ENCODE results near the gene ISG15. TPM values are rescaled to one million over a fixed set of nuclear protein-coding genes. Genes with fewer than 3 reads are reported as not detected.

The ISG15 gene
- total and polyA plus RNA-seq, 9 of the 15 experiments (the other 6 are each of a cell fraction or from before 2014, with no cell fraction given), result 0.40 to 58.3 (median 12.2) TPM

DNA sequence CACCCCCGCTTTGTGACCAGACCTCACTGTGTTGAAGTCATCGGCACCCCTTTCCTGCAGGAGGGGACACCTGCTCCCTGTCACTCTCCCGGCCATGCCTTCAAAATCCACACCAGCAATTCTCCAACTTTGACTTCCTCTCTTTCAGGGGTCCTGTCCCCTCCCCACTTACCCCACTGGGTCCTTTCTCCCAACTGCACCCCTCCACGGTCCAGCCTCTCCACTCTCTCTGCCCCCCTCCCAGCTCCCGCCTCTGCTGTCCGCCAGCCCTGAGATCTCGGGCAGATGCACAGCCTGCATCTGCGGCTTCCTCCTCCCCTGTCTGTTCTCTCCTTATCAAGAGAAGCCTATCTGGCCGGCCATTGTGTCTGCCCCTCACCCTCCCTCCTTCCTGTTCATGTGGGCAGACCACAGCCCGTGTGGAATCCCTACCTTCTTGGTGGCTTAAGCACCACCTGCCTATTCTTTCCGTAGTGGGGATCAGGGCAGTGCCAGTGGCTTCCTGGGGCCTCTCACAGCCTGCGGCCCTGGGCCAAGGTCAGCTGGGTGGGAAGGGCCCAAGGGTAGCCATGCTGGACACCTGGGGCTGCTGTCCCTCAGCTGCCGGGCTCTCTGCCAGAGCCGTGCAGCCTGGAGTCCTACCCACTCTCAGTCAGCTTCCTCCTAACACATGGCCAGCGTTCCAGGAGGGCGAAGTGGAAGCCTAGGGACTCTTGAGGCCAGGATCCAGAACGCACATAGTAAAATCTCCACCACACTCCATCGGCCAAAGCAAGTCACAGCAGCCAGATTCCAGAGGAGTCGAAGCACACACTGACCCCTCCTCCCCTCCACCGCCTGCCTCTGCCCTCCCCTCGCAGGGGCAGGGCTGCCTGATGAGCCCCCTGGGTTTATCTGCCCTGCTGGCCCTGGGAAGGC, 8.3 kb upstream of the ISG15 start (continued):
- TF ChIP-seq, protein P1, sequence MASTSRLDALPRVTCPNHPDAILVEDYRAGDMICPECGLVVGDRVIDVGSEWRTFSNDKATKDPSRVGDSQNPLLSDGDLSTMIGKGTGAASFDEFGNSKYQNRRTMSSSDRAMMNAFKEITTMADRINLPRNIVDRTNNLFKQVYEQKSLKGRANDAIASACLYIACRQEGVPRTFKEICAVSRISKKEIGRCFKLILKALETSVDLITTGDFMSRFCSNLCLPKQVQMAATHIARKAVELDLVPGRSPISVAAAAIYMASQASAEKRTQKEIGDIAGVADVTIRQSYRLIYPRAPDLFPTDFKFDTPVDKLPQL (IDR thresholded peaks at IDR 0.05; ENCODE audit: extremely low read depth, insufficient read length), result no peak
- no peak for TF ChIP-seq HNRNPK (IDR thresholded peaks at IDR 0.05; ENCODE audit: low read depth, low read length, poor library complexity, severe bottlenecking)
- TF ChIP-seq SMAD3 (CRISPR knock-in tag; conservative IDR thresholded peaks at IDR 0.05), result peak; percentile 61; the same call in 1 of the 2 replicates
- TF ChIP-seq ZNF146 (CRISPR knock-in tag; IDR thresholded peaks at IDR 0.05; ENCODE audit: unreplicated experiment), result no peak
- no peak for TF ChIP-seq YBX1 (IDR thresholded peaks at IDR 0.05)
- TF ChIP-seq ZNF644 (tag; IDR thresholded peaks at IDR 0.05; ENCODE audit: low read depth), result peak; percentile 76; the same call in 1 of the 2 replicates
- TF ChIP-seq, protein P2, sequence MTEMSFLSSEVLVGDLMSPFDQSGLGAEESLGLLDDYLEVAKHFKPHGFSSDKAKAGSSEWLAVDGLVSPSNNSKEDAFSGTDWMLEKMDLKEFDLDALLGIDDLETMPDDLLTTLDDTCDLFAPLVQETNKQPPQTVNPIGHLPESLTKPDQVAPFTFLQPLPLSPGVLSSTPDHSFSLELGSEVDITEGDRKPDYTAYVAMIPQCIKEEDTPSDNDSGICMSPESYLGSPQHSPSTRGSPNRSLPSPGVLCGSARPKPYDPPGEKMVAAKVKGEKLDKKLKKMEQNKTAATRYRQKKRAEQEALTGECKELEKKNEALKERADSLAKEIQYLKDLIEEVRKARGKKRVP (CRISPR knock-in tag; IDR thresholded peaks at IDR 0.05), result peak; percentile 75; the same call in 1 of the 2 replicates
- TF ChIP-seq RBM39 (optimal IDR thresholded peaks at IDR 0.05; ENCODE audit: low read depth, low read length), result no peak
- peak; percentile 41; the same call in 1 of the 2 replicates for TF ChIP-seq DIDO1 (tag; IDR thresholded peaks at IDR 0.05; ENCODE audit: low read depth)
- no peak for TF ChIP-seq FOXK2 (conservative IDR thresholded peaks at IDR 0.05 in 1 of 2, IDR thresholded peaks at IDR 0.05 in 1 of 2; ENCODE audit: low read depth in 2 of 2)
- TF ChIP-seq POLR2AphosphoS5 (IDR thresholded peaks at IDR 0.05; ENCODE audit: control insufficient read depth, insufficient read depth, low read depth, low read length), result 0 out of 2 replicates have a peak, but pooled peaks have one; percentile 26
- TF ChIP-seq NELFE (IDR thresholded peaks at IDR 0.05; ENCODE audit: insufficient read depth, insufficient read length), result no peak
- TF ChIP-seq, protein P3, sequence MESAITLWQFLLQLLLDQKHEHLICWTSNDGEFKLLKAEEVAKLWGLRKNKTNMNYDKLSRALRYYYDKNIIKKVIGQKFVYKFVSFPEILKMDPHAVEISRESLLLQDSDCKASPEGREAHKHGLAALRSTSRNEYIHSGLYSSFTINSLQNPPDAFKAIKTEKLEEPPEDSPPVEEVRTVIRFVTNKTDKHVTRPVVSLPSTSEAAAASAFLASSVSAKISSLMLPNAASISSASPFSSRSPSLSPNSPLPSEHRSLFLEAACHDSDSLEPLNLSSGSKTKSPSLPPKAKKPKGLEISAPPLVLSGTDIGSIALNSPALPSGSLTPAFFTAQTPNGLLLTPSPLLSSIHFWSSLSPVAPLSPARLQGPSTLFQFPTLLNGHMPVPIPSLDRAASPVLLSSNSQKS (CRISPR knock-in tag; IDR thresholded peaks at IDR 0.05), result no peak
- no peak for TF ChIP-seq KDM4B (IDR thresholded peaks at IDR 0.05; ENCODE audit: borderline replicate concordance in 2 of 2, low read depth in 1 of 2)
- TF ChIP-seq RAD21 (CRISPR knock-in tag; conservative IDR thresholded peaks at IDR 0.05 in 1 of 2, IDR thresholded peaks at IDR 0.05 in 1 of 2), result 0 out of 4 replicates have a peak, but pooled peaks of 1 of the 2 experiments have one; percentile 8
- TF ChIP-seq ZNF232 (CRISPR knock-in tag; IDR thresholded peaks at IDR 0.05), result no peak
- TF ChIP-seq TOE1 (IDR thresholded peaks at IDR 0.05; ENCODE audit: borderline replicate concordance), result peak; percentile 39; the same call in 1 of the 2 replicates
- no peak for TF ChIP-seq TOE1 (CRISPR knock-in tag; IDR thresholded peaks at IDR 0.05; ENCODE audit: borderline replicate concordance, low read depth)
- no peak for TF ChIP-seq NEUROD1 (IDR thresholded peaks at IDR 0.05; ENCODE audit: borderline replicate concordance, low read depth, low read length, partially characterized antibody)
- TF ChIP-seq, protein P4, sequence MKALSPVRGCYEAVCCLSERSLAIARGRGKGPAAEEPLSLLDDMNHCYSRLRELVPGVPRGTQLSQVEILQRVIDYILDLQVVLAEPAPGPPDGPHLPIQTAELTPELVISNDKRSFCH (CRISPR knock-in tag; IDR thresholded peaks at IDR 0.05), result 0 out of 2 replicates have a peak, but pooled peaks have one; percentile 11
- TF ChIP-seq, protein P4 (tag; IDR thresholded peaks at IDR 0.05), result peak; percentile 94
